K562 (cell line): ENCODE data around the gene IRX2. TPM values are rescaled to one million over a fixed set of nuclear protein-coding genes. Genes with fewer than 3 reads are reported as not detected.

Experiments used
- ATAC-seq: fragments of 200-7000 bp; cut with Tn5 transposase; 3 replicates; pipeline ENCODE4 v1.9.1; 2020; ENCODE audit warnings: moderate library complexity
- BruUV-seq: library from RNA; stranded (reverse); fragments of 400-500 nt; replicated peaks from 2 replicates; lab custom pipeline; 2021; lab: Mats Ljungman, UMichigan
- CTCF ChIA-PET: fragments of 300-600 bp; formaldehyde crosslinking; extraction: SDS; loops from one replicate; lab custom pipeline; 2021; ENCODE audit warnings: low intra/inter-chr PET ratio; lab: Yijun Ruan, JAX
- POLR2A ChIA-PET: fragments of 300-600, 350-650 bp; sonication (Branson Sonifier 250); formaldehyde crosslinking; extraction: SDS; loops from one replicate; lab custom pipeline; 2021; ENCODE audit warnings: antibody characterized with exemption, inconsistent platforms; lab: Yijun Ruan, JAX
- DNase-seq, 4 experiments: peaks; one replicate each; pipeline versions ENCODE4 v3.0.0 to v3.0.0-alpha.2; 2011 to 2018; ENCODE audit warnings: low spot score in 3 of 4, mixed read lengths in 3 of 4; ENCODE audit errors: extremely low read depth in 1 of 4
- FAIRE-seq: peaks from 2 replicates; lab custom pipeline; 2011; peaks lifted over from hg19 to GRCh38; lab: Jason Lieb, UNC
- H2AFZ ChIP-seq: 2 replicates; pipeline ENCODE4 v1.6.0; 2011; ENCODE audit warnings: low read depth, low read length, control low read depth, inconsistent platforms
- H3K27ac ChIP-seq: fragments of 200-600 bp; 3 replicates; pipeline ENCODE4 v1.8.0; 2011; ENCODE audit warnings: low read depth, mild to moderate bottlenecking, control low read depth, inconsistent platforms, low read length, moderate library complexity, mixed read lengths; ENCODE audit errors: extremely low read depth
- H3K27me3 ChIP-seq, 2 experiments: fragments of 300-600 bp in 1 of 2; 2 replicates in 1 of 2; 3 replicates in 1 of 2; pipeline versions ENCODE4 v1.6.0 to v1.8.0; 2011; ENCODE audit warnings: inconsistent platforms in 2 of 2, low read length in 2 of 2, mild to moderate bottlenecking in 1 of 2, mixed read lengths in 1 of 2, moderate library complexity in 1 of 2; ENCODE audit not compliant: control insufficient read depth in 2 of 2, insufficient read depth in 2 of 2
- H3K36me3 ChIP-seq: fragments of 300-600 bp; 3 replicates; pipeline ENCODE4 v1.8.0; 2011; ENCODE audit warnings: mild to moderate bottlenecking, low read length, inconsistent platforms; ENCODE audit not compliant: control insufficient read depth, insufficient read depth
- H3K4me1 ChIP-seq, 2 experiments: fragments of 200-600 bp in 1 of 2; replicated peaks in 1 of 2; 2 replicates in 1 of 2; 3 replicates in 1 of 2; pipeline versions ENCODE4 v1.5.1 to v1.8.0; 2011; ENCODE audit warnings: inconsistent platforms in 2 of 2, low read length in 2 of 2, mild to moderate bottlenecking in 1 of 2, mixed read lengths in 1 of 2, moderate library complexity in 1 of 2; ENCODE audit not compliant: control insufficient read depth in 2 of 2, insufficient read depth in 2 of 2
- H3K4me2 ChIP-seq: 2 replicates; pipeline ENCODE4 v1.6.1; 2011; ENCODE audit warnings: low read length, control low read depth, inconsistent platforms, mixed read lengths; ENCODE audit not compliant: insufficient read depth
- H3K4me3 ChIP-seq: fragments of 200-600 bp; sonication (generic), shearing (Covaris generic); 2 replicates; pipeline ENCODE4 v1.5.1; 2016; ENCODE audit warnings: control low read depth, inconsistent platforms
- H3K79me2 ChIP-seq: fragments of 200-600 bp; 3 replicates; pipeline ENCODE4 v1.8.0; 2011; ENCODE audit warnings: low read length, inconsistent platforms; ENCODE audit not compliant: control insufficient read depth, insufficient read depth
- H3K9ac ChIP-seq, 2 experiments: 2 replicates each; pipeline versions ENCODE4 v1.6.0 to v1.6.1; 2011; ENCODE audit warnings: low read depth in 2 of 2, low read length in 2 of 2, control low read depth in 1 of 2, inconsistent platforms in 1 of 2, mild to moderate bottlenecking in 1 of 2, mixed read lengths in 1 of 2; ENCODE audit not compliant: insufficient read depth in 1 of 2
- H3K9me1 ChIP-seq: one replicate; pipeline ENCODE4 v1.6.0; 2011; ENCODE audit warnings: inconsistent platforms, mild to moderate bottlenecking, low read length, moderate library complexity; ENCODE audit not compliant: control insufficient read depth, insufficient read depth
- H3K9me3 ChIP-seq: replicated peaks from 2 replicates; pipeline ENCODE4 v1.5.1; 2011; ENCODE audit warnings: low read depth, low read length, inconsistent platforms; ENCODE audit not compliant: control insufficient read depth, insufficient read depth
- H4K20me1 ChIP-seq: replicated peaks from 2 replicates; pipeline ENCODE4 v1.6.1; 2011; ENCODE audit warnings: low read length, inconsistent platforms, mixed read lengths; ENCODE audit not compliant: control insufficient read depth, insufficient read depth
- ARID2 ChIP-seq: fragments of 450-650 bp; IDR thresholded peaks from 2 replicates; pipeline ENCODE4 v1.6.1; 2017; ENCODE audit warnings: antibody characterized with exemption, mild to moderate bottlenecking
- BDP1 ChIP-seq: IDR thresholded peaks from 3 replicates; pipeline ENCODE4 v1.6.1; 2011; ENCODE audit not compliant: insufficient read length, insufficient read depth
- CREM ChIP-seq: IDR thresholded peaks from 2 replicates; pipeline ENCODE4 v1.6.1; 2014; ENCODE audit warnings: antibody characterized with exemption, low read depth
- ELF4 ChIP-seq: fragments of 450-650 bp; formaldehyde crosslinking; IDR thresholded peaks from 2 replicates; pipeline ENCODE4 v1.4.0; 2022; ENCODE audit warnings: missing genetic modification characterization
- KHSRP ChIP-seq: fragments of 450-650 bp; IDR thresholded peaks from 2 replicates; pipeline ENCODE4 v1.6.1; 2017
- KLF16 ChIP-seq: IDR thresholded peaks from 2 replicates; pipeline ENCODE4 v1.6.1; 2016; ENCODE audit warnings: antibody characterized with exemption
- PYGO2 ChIP-seq: fragments of 450-650 bp; IDR thresholded peaks from 2 replicates; pipeline ENCODE4 v1.6.1; 2016; ENCODE audit warnings: mild to moderate bottlenecking, missing genetic modification characterization, moderate library complexity, missing compliant biosample characterization
- STAG1 ChIP-seq: sonication (generic); formaldehyde crosslinking; IDR thresholded peaks from 2 replicates; pipeline ENCODE4 v1.5.0; 2020; ENCODE audit warnings: missing genetic modification reagents, borderline replicate concordance
- WHSC1 ChIP-seq: IDR thresholded peaks from one replicate; pipeline ENCODE4 v1.6.1; 2012; ENCODE audit warnings: low read length, control low read depth, inconsistent platforms
- XRCC5 ChIP-seq: fragments of 200-400 bp; formaldehyde crosslinking; IDR thresholded peaks from 2 replicates; pipeline ENCODE4 v1.6.1; 2017; ENCODE audit warnings: low read depth, mild to moderate bottlenecking, low read length
- ZNF217 ChIP-seq: sonication (generic); formaldehyde crosslinking; IDR thresholded peaks from 2 replicates; pipeline ENCODE4 v1.8.0; 2022; ENCODE audit warnings: mild to moderate bottlenecking, missing genetic modification reagents
- ZNF431 ChIP-seq: sonication (generic); formaldehyde crosslinking; IDR thresholded peaks from 2 replicates; pipeline ENCODE4 v1.8.0; 2022; ENCODE audit warnings: mild to moderate bottlenecking, missing genetic modification reagents
- WGBS: fragments of 100-300 bp; shearing (Covaris generic); methylation state at CpG from one replicate; pipeline ENCODE4 v1.1.6; 2016; ENCODE audit warnings: low coverage, mixed read lengths; ENCODE audit not compliant: insufficient coverage; ENCODE audit errors: missing lambda C conversion rate; 5-methylcytosine and 5-hydroxymethylcytosine counted together
- in situ Hi-C: fragments of 300-500 bp; cut with MboI; formaldehyde crosslinking; loops from 4 replicates; pipeline ENCODE4 v1.15.0; 2018; ENCODE audit warnings: inconsistent platforms, mixed read lengths
- intact Hi-C: fragments of 100-400 bp; cut with micrococcal nuclease; formaldehyde crosslinking; loops from 2 replicates; pipeline ENCODE4 v1.14.2; 2022
- polyA plus RNA-seq, 8 experiments: library from polyadenylated mRNA; depleted of rRNA in 4 of 8; stranded (reverse) in 5 of 8; unstranded in 3 of 8; fragments of >200 nt; fragmentation: Nextera tagmentation in 2 of 8; fragmentation: Illumina TruSeq in 1 of 8; extraction: Ambion mirVana in 2 of 8; extraction: Trizol in 1 of 8; gene quantifications; 2 replicates each; pipeline versions ENCODE4 v1.2.1 to v1.2.3, GENCODE V29; 2011 to 2014; ENCODE audit warnings: inconsistent platforms in 1 of 8, missing spikeins in 1 of 8
- total RNA-seq, 7 experiments: library from RNA; depleted of rRNA in 6 of 7; stranded (reverse); fragments of >200 nt in 6 of 7; fragmentation: Illumina TruSeq in 2 of 7; extraction: Trizol in 2 of 7; gene quantifications; 2 replicates each; pipeline versions ENCODE4 v1.2.1 to v1.2.3, GENCODE V29; 2011 to 2021; ENCODE audit warnings: low replicate concordance in 1 of 7
- TF ChIP-seq, protein P1 (sequence below): fragments of 250-450 bp; sonication (Bioruptor Pico); IDR thresholded peaks from 2 replicates; pipeline ENCODE4 v1.8.0; 2022; ENCODE audit warnings: inconsistent platforms

The IRX2 gene
- total and polyA plus RNA-seq, 9 of the 15 experiments (the other 6 are each of a cell fraction or from before 2014, with no cell fraction given), result 0.13 TPM; not detected in 8

DNA sequence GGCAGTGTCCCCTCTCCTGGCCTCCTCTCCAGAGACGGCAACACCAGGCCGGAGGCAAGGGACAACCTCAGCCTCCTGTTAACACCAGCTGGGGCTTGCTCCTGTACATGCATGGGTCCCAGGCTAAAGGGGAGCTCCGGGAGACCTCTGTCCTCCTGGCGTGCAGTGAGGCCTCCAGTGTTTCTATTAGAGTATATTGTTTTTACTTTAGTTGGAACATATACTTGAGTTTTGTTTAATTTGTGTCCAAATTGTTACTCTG, 12.0 kb upstream of the IRX2 start:
- no peak overlapping the region for H3K4me2 ChIP-seq
- ChIA-PET POLR2A (no interaction called here), CTCF (no interaction called here)
- in situ Hi-C loops, result no loop called here
- TF ChIP-seq PYGO2 (tag), result no peak
- no peak for TF ChIP-seq ELF4 (CRISPR knock-in tag)
- TF ChIP-seq KLF16, result no peak
- TF ChIP-seq KHSRP, result no peak
- no peak for TF ChIP-seq XRCC5
- no peak for TF ChIP-seq WHSC1
- TF ChIP-seq ZNF217, result no peak
- TF ChIP-seq ARID2, result no peak
- TF ChIP-seq STAG1 (CRISPR knock-in tag), result no peak
- no peak for TF ChIP-seq BDP1
- TF ChIP-seq, protein P1, sequence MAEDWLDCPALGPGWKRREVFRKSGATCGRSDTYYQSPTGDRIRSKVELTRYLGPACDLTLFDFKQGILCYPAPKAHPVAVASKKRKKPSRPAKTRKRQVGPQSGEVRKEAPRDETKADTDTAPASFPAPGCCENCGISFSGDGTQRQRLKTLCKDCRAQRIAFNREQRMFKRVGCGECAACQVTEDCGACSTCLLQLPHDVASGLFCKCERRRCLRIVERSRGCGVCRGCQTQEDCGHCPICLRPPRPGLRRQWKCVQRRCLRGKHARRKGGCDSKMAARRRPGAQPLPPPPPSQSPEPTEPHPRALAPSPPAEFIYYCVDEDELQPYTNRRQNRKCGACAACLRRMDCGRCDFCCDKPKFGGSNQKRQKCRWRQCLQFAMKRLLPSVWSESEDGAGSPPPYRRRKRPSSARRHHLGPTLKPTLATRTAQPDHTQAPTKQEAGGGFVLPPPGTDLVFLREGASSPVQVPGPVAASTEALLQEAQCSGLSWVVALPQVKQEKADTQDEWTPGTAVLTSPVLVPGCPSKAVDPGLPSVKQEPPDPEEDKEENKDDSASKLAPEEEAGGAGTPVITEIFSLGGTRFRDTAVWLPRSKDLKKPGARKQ (CRISPR knock-in tag), result no peak
- TF ChIP-seq ZNF431 (CRISPR knock-in tag), result no peak
- TF ChIP-seq CREM, result no peak
- H3K27ac ChIP-seq, result no peak overlapping the region
- no peak overlapping the region for H3K4me3 ChIP-seq
- no peaks in the 10 kb centered on the region for H3K79me2 ChIP-seq
- FAIRE-seq (no peak), DNase-seq (no peak), ATAC-seq (no peak; the same call in 2 of the 3 replicates)
- WGBS, result 0% methylated on average over 4 of the region's 4 CpGs
- H3K36me3 ChIP-seq, result no peaks in the 10 kb centered on the region
- H3K27me3 ChIP-seq, result peaks cover 4 to 21% of the 10 kb centered on the region in 2 experiments; a peak in 4 of 5 replicates
- H3K4me1 ChIP-seq, result no peaks in the 10 kb centered on the region
- no peaks in the 10 kb centered on the region for H3K9me3 ChIP-seq
- no peaks in the 10 kb centered on the region for H3K9me1 ChIP-seq
- no peak overlapping the region for H3K9ac ChIP-seq
- intact Hi-C loops, result no loop called here
- BruUV-seq, result no TSS peak
- no peak overlapping the region for H2AFZ ChIP-seq
- H4K20me1 ChIP-seq, result no peaks in the 10 kb centered on the region
